ENCODE results near the gene RILPL2.
"Not testable (repeated sequence)": the region's sequence is repeated elsewhere in the genome, so short reads cannot be mapped to it uniquely, and the experiment has no call there.

RILPL2 gene

DNA sequence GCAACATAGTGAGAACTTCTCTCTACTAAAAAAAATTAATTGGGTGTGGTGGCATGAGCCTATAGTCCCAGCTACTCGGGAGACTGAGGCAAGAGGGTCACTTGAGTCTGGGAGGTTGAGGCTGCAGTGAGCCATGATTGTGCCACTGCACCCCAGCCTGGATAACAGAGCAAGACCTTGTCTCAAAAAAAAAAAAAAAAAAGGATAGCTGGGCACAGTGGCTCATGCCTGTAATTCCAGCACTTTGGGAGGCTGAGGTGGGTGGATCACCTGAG, 15.7 kb upstream of the RILPL2 start:
- intact Hi-C loops (cut with DNase I) = not testable (repeated sequence)

DNA sequence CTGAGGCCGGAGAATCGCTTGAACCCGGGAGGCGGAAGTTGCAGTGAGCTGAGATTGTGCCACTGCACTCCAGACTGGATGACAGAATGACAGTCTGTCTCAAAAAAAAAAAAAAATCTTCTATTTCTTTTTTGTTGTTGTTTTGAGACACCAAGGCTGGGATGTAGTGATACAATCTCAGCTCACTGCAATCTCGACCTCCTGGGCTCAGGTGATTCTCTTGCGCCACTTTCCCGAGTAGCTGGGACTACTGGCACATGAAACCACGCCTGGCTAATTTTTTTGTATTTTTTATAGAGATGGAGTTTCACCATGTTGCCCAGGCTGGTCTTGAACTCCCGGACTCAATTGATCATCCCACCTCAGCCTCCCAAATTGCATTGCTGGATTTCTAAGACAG, 14.2 kb upstream of the RILPL2 start:
- intact Hi-C loops (cut with DNase I) = no loop called here

More for the DNA sequence above, 15.7 kb upstream of the RILPL2 start:
- DNase-seq = not testable (repeated sequence)

DNA sequence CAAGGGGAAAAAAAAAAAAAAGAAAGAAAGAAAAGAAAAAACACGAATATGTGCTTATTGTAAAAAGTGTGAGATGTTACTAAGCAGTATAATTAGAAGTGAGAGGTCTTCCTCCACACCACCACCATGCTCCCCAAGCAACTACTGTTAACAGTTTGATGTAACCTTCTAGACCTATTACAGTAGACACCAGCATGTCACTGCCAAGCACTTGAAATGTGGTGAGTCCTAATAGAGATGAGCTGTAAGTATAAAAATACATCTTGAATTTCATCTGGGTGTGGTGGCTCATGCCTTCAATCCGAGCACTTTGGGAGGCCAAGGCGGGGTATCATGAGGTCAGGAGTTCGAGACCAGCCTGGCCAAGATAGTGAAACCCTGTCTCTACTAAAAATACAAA, 13.4 kb upstream of the RILPL2 start:
- intact Hi-C loops (cut with DNase I) = no loop called here
- no peak for DNase-seq

More for the DNA sequence above, 14.2 kb upstream of the RILPL2 start:
- DNase-seq = peak in 1 of 10 donors; percentile 37

- intact Hi-C loops (cut with DNase I) = no loop called here
- DNase-seq = no peak
Observed at GRCh38 chr12:123449249-123449733, 12.8 kb upstream of the RILPL2 start.

DNA sequence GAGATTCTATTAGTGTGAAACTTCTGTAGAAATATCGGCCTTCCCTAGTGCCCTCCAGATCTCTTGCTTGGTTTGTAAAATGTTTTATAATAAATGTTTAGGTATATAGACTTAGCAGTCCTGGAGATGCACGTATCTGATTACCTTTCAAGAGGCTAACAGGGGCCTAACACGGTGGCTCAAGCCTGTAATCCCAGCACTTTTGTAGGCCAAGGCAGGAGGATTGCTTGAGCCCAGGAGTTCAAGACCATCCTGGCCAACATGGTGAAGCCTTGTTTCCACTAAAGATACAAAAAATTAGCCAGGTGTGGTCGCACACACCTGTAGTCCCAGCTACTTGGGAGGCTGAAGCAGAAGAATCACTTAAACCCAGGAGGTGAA, 9.8 kb upstream of the RILPL2 start:
- no peak for DNase-seq
- intact Hi-C loops (cut with DNase I) = no loop called here

GRCh38 chr12:123445388-123446332, 9.2 kb upstream of the RILPL2 start:
- intact Hi-C loops (cut with DNase I) = no loop called here
- DNase-seq = peak in 1 of 10 donors; percentile 22

GRCh38 chr12:123444092-123445026, 7.9 kb upstream of the RILPL2 start:
- intact Hi-C loops (cut with DNase I) = no loop called here
- peak in 1 of 10 donors; percentile 4 for DNase-seq

GRCh38 chr12:123442774-123443173, 6.3 kb upstream of the RILPL2 start:
- intact Hi-C loops (cut with DNase I) = no loop called here
- DNase-seq = no peak

- intact Hi-C loops (cut with DNase I) = no loop called here
- no peak for DNase-seq
Observed at GRCh38 chr12:123441523-123442164, 5.2 kb upstream of the RILPL2 start.

GRCh38 chr12:123435636-123436016, 858 bp downstream of the RILPL2 start:
- DNase-seq = no peak
- intact Hi-C loops (cut with DNase I) = no loop called here

DNA sequence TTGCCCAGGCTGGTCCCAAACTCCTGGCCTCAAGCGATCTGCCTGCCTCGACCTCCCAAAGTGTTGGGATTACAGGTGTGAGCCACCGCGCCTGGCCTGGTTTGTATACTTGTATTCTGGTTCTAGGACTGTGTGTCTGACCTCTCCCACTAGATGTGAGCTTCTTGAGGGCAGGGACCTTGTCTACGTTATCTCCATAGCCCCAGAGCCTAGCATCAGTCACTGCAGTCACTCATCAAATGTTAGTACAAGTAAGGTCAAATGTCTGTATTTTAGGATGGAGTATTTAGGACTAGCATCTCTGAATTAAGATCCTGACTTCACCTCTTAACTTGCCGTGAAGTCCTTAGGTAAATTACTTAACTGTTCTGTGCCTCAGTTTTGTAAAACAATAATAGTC, 2.9 kb downstream of the RILPL2 start:
- no peak for DNase-seq
- intact Hi-C loops (cut with DNase I) = no loop called here

DNA sequence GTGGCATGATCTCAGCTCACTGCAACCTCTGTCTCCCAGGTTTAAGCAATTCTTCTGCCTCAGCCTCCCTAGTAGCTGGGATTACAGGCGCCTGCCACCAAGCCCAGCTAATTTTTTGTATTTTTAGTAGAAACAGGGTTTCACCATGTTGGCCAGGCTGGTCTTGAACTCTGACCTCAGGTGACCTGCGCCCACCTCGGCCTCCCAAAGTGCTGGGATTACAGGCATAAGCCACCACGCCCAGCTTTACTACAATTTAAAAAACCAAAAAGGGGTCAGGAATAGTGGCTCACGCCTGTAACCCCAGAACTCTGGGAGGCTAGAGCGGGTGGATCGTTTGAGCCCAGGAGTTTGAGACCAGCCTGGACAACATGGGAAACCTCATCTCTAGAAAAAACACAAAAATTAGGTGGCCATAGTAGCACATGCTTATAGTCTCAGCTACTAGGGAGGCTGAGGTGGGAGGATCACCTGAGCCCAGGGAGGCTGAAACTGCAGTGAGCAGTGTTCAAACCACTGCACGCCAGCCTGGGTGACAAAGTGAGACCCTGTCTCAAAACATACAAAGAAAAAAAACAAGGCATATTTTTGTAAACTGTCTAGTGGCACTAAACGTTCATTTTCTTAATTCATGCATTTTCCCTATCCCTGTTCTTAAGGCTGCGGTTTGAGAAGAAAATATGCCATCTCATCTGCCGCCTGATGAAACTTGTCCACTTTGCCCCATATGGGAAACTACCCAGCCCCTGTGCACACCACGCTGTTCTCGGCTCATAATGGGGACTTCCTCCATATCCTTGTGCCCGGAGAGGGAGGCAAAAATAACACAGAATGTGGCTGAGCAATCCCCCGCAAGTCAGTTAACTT, 4.3 kb downstream of the RILPL2 start:
- intact Hi-C loops (cut with DNase I); DNase-seq: not testable (repeated sequence)

DNA sequence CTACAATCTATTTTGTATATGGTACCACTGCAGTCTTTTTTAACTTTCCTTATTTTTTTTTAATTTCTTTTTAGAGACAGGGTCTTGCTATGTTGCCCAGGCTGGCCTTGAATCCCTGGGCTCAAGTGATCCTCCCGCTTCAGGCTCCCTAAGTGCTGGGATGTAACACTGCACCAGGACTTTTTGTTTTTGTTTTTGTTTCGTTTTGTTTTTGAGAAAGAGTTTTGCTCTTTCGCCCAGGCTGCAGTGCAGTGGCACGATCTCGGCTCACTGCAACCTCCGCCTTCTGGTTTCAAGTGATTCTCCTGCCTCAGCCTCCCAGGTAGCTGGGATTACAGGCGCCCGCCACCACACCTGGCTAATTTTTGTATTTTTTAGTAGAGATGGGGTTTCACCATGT, 7.4 kb downstream of the RILPL2 start:
- intact Hi-C loops (cut with DNase I); DNase-seq: not testable (repeated sequence)

- intact Hi-C loops (cut with DNase I) = no loop called here
- DNase-seq = no peak
Observed at GRCh38 chr12:123428591-123428990, 7.9 kb downstream of the RILPL2 start.

- DNase-seq = no peak
- intact Hi-C loops (cut with DNase I) = no loop called here
Observed at GRCh38 chr12:123427036-123427769, 9.3 kb downstream of the RILPL2 start.

DNA sequence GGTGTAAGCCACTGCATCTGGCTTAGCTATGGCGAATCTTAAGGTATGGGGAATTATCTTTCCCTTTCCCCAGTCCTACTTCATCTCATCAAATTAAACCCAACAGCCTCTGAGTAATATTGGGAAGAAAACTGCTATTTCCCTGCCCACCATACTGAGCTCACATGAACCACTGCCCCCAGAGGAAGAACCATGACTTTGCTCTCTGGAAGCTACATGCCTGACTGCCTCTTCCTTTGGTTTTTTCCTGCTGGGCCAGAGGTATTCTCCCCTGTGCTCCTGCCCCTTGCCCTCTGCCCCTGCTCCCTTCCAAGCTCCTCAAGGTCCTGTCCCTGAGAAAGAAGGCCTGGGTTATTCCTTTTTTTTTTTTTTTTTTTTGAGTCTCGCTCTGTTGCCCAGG, 15.2 kb downstream of the RILPL2 start:
- intact Hi-C loops (cut with DNase I) = no loop called here
- DNase-seq = no peak

DNA sequence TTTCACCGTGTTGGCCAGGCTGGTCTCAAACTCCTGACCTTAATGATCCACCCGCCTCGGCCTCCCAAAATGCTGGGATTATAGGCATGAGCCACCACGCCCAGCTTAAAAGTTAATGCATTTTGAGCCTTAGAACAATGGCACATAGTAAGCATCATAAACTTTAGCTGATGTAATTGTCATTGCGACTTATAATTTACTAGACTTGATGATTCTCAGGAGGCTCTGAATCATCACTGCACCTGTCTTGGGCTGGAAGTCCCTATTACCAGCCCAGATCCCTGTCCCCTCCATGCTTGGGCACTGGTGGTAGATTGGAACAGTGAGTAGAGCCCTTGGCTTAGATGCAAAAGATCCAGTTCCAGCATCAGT, 26.5 kb downstream of the RILPL2 start:
- intact Hi-C loops (cut with DNase I) = no loop called here
- DNase-seq = no peak

- DNase-seq = peak in 1 of 10 donors; percentile 23
- intact Hi-C loops (cut with DNase I) = not testable (repeated sequence)
Observed at GRCh38 chr12:123409284-123410040, 27.0 kb downstream of the RILPL2 start.

Measured in posterior cingulate gyrus (tissue), 11 donors.